ENCODE results near the gene PIEZO1.

The PIEZO1 gene

GRCh38 chr16:88700636-88701482, 84.2 kb downstream of the PIEZO1 start:
- in situ Hi-C loops (cut with MboI; ENCODE audit: low pct_unique_long_range_greater_than_20kb, low sequenced_read_pairs): no loop called here
- DNase-seq: peak; percentile 98

DNA sequence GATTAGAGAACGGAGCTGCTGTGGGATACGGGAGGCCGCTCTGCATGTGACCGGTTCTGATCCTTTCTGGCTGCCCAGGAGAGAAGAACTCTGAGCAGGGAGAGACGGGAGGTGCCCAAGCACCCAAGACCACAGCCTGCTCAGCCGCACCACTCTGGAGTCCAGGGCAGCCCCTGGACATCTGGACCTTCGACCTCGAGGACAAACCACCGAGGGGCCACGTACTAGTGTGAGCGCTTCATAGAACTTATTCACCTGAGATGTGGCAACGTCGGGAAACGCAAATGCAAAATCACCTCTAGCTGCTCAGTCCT, 84.7 kb downstream of the PIEZO1 start:
- no peak for DNase-seq
- in situ Hi-C loops (cut with MboI; ENCODE audit: low pct_unique_long_range_greater_than_20kb, low sequenced_read_pairs): no loop called here

DNA sequence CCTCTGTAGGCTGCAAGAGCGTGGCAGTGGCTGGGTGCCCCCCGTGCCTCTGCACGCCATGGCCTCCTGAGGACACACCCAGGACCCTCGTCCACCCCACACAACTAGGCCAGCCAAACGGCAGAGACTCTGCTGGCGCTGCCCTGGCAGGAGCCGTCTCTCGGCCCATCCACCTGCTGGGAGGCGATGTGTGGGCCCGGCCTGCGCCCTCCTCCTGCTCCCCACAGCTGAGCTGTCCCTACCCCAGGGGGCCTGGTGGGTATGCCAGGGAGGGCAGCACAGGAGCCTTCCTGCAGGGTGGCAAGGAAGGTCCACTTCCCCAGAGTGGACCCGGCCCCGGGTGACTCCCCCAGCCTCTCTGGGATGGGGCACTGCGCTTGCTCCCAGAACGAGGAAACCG, 85.8 kb downstream of the PIEZO1 start:
- in situ Hi-C loops (cut with MboI; ENCODE audit: low pct_unique_long_range_greater_than_20kb, low sequenced_read_pairs): no loop called here
- DNase-seq: no peak

- in situ Hi-C loops (cut with MboI; ENCODE audit: low pct_unique_long_range_greater_than_20kb, low sequenced_read_pairs): no loop called here
- DNase-seq: no peak
Measured at GRCh38 chr16:88698646-88699045, 86.4 kb downstream of the PIEZO1 start.

GRCh38 chr16:88697831-88698615, 87.0 kb downstream of the PIEZO1 start:
- in situ Hi-C loops (cut with MboI; ENCODE audit: low pct_unique_long_range_greater_than_20kb, low sequenced_read_pairs): no loop called here
- DNase-seq: no peak

GRCh38 chr16:88697116-88697830, 87.7 kb downstream of the PIEZO1 start:
- in situ Hi-C loops (cut with MboI; ENCODE audit: low pct_unique_long_range_greater_than_20kb, low sequenced_read_pairs): no loop called here
- DNase-seq: no peak

GRCh38 chr16:88696441-88696840, 88.6 kb downstream of the PIEZO1 start:
- no peak for DNase-seq
- in situ Hi-C loops (cut with MboI; ENCODE audit: low pct_unique_long_range_greater_than_20kb, low sequenced_read_pairs): no loop called here

DNA sequence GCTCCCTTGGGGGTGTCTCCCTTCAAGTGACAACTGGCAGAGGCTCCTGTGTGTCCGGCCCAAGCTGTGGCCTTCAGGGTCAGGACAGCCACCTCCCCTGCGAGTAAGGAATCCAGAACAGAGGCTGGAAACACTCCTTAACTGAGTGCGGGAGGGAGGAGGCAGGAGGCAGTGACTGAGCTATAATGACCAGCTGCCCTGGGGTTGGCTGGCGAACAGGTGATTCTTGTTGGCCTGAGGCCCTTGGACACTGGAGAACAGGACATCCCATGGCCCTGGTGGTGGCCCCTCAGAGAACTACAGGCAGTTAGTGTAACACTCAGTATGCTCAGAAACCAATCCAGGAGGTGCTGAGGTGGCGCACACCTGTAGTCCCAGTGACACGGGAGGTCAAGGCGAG, 89.3 kb downstream of the PIEZO1 start:
- no peak for DNase-seq
- in situ Hi-C loops (cut with MboI; ENCODE audit: low pct_unique_long_range_greater_than_20kb, low sequenced_read_pairs): no loop called here

GRCh38 chr16:88695218-88695617, 89.8 kb downstream of the PIEZO1 start:
- in situ Hi-C loops (cut with MboI; ENCODE audit: low pct_unique_long_range_greater_than_20kb, low sequenced_read_pairs): no loop called here
- no peak for DNase-seq

DNA sequence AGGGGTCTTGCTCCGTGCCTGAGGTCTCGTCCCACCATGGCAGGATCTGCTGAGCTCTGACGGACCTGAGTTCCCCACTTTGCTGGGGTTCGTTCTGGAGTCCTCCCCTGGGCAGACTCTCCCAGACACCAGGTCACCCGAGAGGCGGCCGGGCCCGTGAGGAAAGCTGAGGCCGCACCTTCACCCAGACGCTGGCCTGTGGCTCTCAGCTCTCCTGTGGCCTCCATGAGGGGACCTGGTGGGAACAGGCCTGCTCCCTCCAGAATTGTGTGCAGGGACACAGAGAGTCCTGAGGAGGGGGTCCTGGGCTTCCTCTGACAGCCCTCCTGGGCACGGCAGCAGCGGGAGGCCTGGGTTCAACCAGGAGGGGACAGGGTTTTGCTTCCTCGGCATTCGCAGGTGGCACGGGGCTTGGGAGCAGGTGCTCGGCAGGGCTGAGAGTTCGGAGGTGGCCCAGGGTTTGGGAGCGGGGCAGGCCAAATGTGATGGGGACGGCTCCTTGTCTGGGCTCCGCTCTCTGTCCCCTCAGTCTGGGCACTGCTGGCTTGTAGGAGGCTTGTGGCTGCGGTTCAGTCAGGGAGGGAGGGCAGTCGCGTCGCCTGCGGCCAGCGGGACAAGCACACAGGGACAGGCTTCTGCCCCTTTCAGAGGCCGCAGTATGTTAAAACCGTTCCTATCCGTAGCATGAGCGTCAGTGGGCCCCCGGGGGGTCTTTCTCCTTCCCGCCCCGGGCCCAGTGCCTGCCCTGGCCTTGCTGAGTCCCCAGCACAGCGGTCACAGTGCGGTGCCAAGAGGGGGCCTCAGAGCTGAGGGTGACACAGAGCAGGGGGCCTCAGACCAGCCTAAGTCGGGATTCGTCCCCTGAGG, 90.6 kb downstream of the PIEZO1 start:
- in situ Hi-C loops (cut with MboI; ENCODE audit: low pct_unique_long_range_greater_than_20kb, low sequenced_read_pairs): no loop called here
- DNase-seq: no peak

DNA sequence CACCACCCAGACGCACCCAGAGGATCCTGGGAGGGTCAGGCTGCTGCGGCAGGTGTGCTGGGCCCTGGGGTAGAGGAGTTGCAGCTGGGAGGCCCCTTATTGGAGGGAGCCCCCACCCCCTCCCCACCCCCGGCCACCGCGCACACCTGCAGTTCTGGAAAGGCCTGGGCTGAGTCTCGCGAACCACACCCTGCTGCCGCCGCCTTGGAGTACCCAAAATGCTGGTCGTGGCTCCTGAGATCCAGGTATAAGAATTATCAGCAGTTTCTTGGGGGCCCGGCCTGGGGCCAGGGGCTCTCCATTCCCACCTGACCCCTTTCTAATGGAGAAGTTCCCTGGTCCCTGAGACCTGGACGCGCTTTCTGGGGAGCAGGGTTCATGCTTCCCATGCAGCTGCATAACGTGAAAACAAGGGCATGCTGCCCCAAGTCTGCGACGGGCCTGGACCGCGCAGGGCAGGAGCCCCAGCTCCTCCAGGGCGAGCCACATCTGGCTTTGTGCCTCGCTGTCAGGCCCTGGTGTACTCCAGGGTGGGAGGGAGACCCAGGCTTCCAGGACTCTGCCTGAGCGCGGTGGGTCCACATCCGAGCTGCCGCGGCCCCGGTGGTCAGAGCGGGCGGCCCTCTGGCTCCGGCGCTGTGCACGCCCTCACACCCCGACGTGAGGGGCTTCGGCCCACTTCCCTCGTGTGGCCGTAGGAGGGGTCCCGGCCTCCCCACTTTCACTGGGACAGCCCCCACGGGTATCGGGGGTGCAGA, 91.4 kb downstream of the PIEZO1 start:
- in situ Hi-C loops (cut with MboI; ENCODE audit: low pct_unique_long_range_greater_than_20kb, low sequenced_read_pairs): no loop called here
- no peak for DNase-seq

GRCh38 chr16:88692861-88693260, 92.2 kb downstream of the PIEZO1 start:
- in situ Hi-C loops (cut with MboI; ENCODE audit: low pct_unique_long_range_greater_than_20kb, low sequenced_read_pairs): no loop called here
- no peak for DNase-seq

DNA sequence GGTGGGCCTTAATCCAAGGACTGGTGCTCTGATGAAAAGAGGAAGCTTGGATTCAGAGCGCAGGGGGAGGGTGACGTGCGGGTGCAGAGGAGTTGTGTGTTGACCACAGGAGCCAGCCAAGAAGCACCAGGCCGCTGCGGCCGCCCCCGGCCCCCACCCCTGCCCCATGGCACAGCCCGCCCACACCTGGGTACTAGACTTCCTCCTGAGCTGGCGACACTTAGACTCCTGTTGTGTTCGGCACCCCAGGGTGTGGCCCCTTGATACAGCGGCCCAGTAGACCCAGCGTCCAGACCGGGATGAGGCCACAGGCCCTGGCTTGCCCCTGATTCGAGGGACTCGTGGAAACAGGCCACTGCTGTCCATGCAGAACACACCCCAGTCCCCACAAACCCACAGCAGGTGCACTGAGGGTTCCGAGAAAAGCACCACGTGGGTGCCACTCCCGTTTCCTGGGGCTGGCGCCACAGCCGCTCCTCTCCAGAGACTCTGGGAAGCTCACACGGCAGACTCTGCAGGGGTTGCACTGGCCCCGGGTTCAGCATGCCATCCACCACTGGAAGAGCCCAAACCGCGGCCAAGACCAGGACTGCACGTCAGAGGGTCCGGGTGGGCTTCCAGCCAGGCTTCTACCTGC, 93.0 kb downstream of the PIEZO1 start:
- in situ Hi-C loops (cut with MboI; ENCODE audit: low pct_unique_long_range_greater_than_20kb, low sequenced_read_pairs): no loop called here
- peak; percentile 89 for DNase-seq

DNA sequence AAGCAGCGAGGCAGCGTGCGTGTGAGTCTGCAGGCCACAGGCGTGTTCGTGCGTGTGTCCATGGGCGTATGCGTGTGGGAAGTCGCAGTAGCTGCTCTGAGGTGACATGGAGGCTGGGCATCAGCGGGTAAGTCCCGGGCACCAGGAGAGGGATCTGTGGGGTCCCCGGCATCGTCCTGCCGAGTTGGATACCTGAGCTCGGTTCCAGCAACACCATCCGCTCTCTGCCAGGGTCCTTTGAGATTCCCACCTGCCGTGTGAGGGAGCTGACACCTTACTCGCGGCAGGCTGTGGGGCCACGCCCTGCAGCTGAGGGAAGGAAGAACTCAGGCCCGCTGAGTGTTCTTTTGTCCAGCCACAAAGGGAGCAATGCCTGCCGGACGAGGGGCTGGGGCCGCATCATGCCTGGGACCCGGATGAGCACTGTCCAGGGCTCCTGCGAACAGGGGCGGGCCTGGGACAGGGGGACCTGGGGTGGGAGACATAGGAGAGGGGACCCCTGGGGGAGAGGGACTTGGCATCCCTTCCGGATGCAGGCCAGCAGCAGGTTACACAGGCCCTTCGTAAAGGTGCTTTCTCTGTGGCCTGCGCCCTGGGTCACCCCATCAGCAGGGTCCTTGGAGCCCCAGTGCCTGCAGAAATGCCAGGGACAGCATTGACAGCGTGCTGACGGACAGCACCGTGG, 93.7 kb downstream of the PIEZO1 start:
- in situ Hi-C loops (cut with MboI; ENCODE audit: low pct_unique_long_range_greater_than_20kb, low sequenced_read_pairs): no loop called here
- DNase-seq: no peak

DNA sequence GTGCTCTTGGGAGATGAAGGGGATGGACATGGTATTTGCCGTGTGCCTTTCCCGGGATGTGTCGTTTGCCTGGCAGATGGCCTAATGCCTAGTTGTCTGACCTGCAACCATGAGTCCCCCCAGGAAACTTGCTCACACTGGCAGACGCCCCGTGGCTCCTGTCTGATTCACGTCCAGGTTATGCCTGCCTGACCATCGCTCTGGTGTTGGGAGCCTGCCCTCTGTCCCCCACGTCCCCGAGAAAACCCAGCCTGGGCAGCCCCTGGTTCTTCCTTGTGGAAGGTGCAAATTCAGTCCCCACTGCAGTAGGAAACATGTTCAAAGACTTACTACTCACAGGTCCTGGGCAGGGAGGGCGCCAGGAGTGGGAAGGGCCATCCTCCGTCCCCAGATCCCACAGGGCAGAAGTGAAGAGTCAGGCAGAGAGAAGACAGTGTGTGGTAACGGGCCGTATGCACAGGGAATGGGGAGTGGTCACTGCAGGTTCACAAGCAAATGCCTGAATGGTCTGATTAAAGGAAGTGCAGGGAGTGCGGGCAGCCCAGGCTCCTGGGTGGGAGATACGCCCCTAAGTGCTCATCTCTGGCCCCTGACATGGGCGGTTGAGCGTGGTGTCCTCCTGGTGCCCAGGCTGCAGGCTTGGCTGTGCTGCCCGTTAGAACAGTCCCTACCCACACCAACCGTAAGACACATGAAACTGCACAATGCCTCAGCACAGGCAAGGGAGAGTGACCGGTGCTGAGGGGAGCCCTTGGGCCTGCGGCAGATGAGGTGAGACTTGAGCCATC, 94.5 kb downstream of the PIEZO1 start:
- no peak for DNase-seq
- in situ Hi-C loops (cut with MboI; ENCODE audit: low pct_unique_long_range_greater_than_20kb, low sequenced_read_pairs): no loop called here

- DNase-seq: no peak
- in situ Hi-C loops (cut with MboI; ENCODE audit: low pct_unique_long_range_greater_than_20kb, low sequenced_read_pairs): no loop called here
Measured at GRCh38 chr16:88688013-88688778, 96.8 kb downstream of the PIEZO1 start.

All from KBM-7 (cell line).